Stimulated activated CD4-positive, alpha-beta T cell treated with anti-CD3 and anti-CD28 coated beads, Interleukin-4, amount 100 ng/mL, for 24 hours (primary cell): ENCODE results near the gene METTL5.
"Not testable (repeated sequence)": the region's sequence is repeated elsewhere in the genome, so short reads cannot be mapped to it uniquely, and the experiment has no call there.

Experiments used
- DNase-seq: peaks from one replicate; pipeline ENCODE4 v3.0.0-alpha.2; 2020

METTL5 gene

GRCh38 chr2:169824373-169825333 is at the start of gene METTL5:
TSS of gene METTL5 (minus strand) at chr2:169824905. CDS start at chr2:169824597, 308 bp downstream.
- DNase-seq, result peak; percentile 81

- no peak for DNase-seq
Measured at GRCh38 chr2:169871994-169872393, 47.3 kb upstream of the METTL5 start.

- DNase-seq, result not testable (repeated sequence)
Measured at GRCh38 chr2:169871369-169871768, 46.7 kb upstream of the METTL5 start.

GRCh38 chr2:169868951-169869350 is 44.2 kb upstream of the METTL5 start:
- no peak for DNase-seq

- DNase-seq, result no peak
Measured at GRCh38 chr2:169867579-169867978, 42.9 kb upstream of the METTL5 start.

GRCh38 chr2:169866230-169866629 is 41.5 kb upstream of the METTL5 start:
- not testable (repeated sequence) for DNase-seq

- no peak for DNase-seq
Measured at GRCh38 chr2:169865492-169865891, 40.8 kb upstream of the METTL5 start.

- no peak for DNase-seq
Measured at GRCh38 chr2:169862816-169863215, 38.1 kb upstream of the METTL5 start.

GRCh38 chr2:169860149-169860548 is 35.4 kb upstream of the METTL5 start:
- no peak for DNase-seq

GRCh38 chr2:169859423-169859822 is 34.7 kb upstream of the METTL5 start:
- no peak for DNase-seq

- DNase-seq, result not testable (repeated sequence)
Measured at GRCh38 chr2:169855281-169856258, 30.9 kb upstream of the METTL5 start.

GRCh38 chr2:169853041-169853668 is 28.4 kb upstream of the METTL5 start:
- DNase-seq, result no peak

GRCh38 chr2:169849710-169850109 is 25.0 kb upstream of the METTL5 start:
- no peak for DNase-seq

GRCh38 chr2:169848959-169849693 is 24.4 kb upstream of the METTL5 start:
- not testable (repeated sequence) for DNase-seq

GRCh38 chr2:169845016-169845415 is 20.3 kb upstream of the METTL5 start:
- DNase-seq, result no peak

GRCh38 chr2:169841625-169842024 is 16.9 kb upstream of the METTL5 start:
- not testable (repeated sequence) for DNase-seq

GRCh38 chr2:169840747-169841142 is 16.0 kb upstream of the METTL5 start:
- no peak for DNase-seq

GRCh38 chr2:169839954-169840746 is 15.4 kb upstream of the METTL5 start:
- DNase-seq, result no peak

- DNase-seq, result no peak
Measured at GRCh38 chr2:169838743-169839489, 14.2 kb upstream of the METTL5 start.

- DNase-seq, result no peak
Measured at GRCh38 chr2:169834401-169834800, 9.7 kb upstream of the METTL5 start.
